HepG2 (cell line): ENCODE results near the gene TPM3. TPM values are rescaled to one million over a fixed set of nuclear protein-coding genes. Genes with fewer than 3 reads are reported as not detected.

ENCODE experiments used
- AGO1 ChIP-seq: fragments of 200-400 bp; formaldehyde crosslinking; IDR thresholded peaks from 2 replicates; pipeline ENCODE4 v1.6.1; 2017; ENCODE audit warnings: mild to moderate bottlenecking, low read depth, low read length, moderate library complexity; ENCODE audit not compliant: poor library complexity, severe bottlenecking
- ATRX ChIP-seq: sonication (generic); formaldehyde crosslinking; IDR thresholded peaks from 2 replicates; pipeline ENCODE4 v1.4.0; 2020; ENCODE audit warnings: missing genetic modification reagents, borderline replicate concordance
- BRCA1 ChIP-seq: sonication (generic); formaldehyde crosslinking; IDR thresholded peaks from 2 replicates; pipeline ENCODE4 v1.4.0; 2020; ENCODE audit warnings: missing genetic modification reagents
- HDAC2 ChIP-seq: sonication (generic); formaldehyde crosslinking; IDR thresholded peaks from 2 replicates; pipeline ENCODE4 v1.4.0; 2020; ENCODE audit warnings: missing genetic modification reagents
- HHEX ChIP-seq: IDR thresholded peaks from 2 replicates; pipeline ENCODE4 v1.6.1; 2016; ENCODE audit warnings: control low read depth
- JARID2 ChIP-seq: sonication (generic); formaldehyde crosslinking; IDR thresholded peaks from 2 replicates; pipeline ENCODE4 v1.8.1; 2023; ENCODE audit warnings: missing genetic modification reagents, inconsistent platforms; ENCODE audit not compliant: insufficient replicate concordance
- MTF2 ChIP-seq: sonication (generic); formaldehyde crosslinking; IDR thresholded peaks from 2 replicates; pipeline ENCODE4 v1.5.0; 2020; ENCODE audit warnings: missing genetic modification reagents, borderline replicate concordance
- RXRA ChIP-seq: sonication (generic); formaldehyde crosslinking; IDR thresholded peaks from 2 replicates; pipeline ENCODE4 v1.5.1; 2020; ENCODE audit warnings: missing genetic modification reagents
- ZFP82 ChIP-seq: sonication (generic); formaldehyde crosslinking; IDR thresholded peaks from 2 replicates; pipeline ENCODE4 v1.5.1; 2020; ENCODE audit warnings: mild to moderate bottlenecking, missing genetic modification reagents, borderline replicate concordance
- ZNF430 ChIP-seq: sonication (generic); formaldehyde crosslinking; IDR thresholded peaks from 2 replicates; pipeline ENCODE4 v1.9.0; 2021; ENCODE audit warnings: mild to moderate bottlenecking, missing genetic modification reagents
- ZNF460 ChIP-seq: sonication (generic); formaldehyde crosslinking; IDR thresholded peaks from 2 replicates; pipeline ENCODE4 v1.5.1; 2020; ENCODE audit warnings: missing genetic modification reagents, mild to moderate bottlenecking, borderline replicate concordance
- ZNF572 ChIP-seq: sonication (generic); formaldehyde crosslinking; IDR thresholded peaks from 2 replicates; pipeline ENCODE4 v1.5.1; 2020; ENCODE audit warnings: mild to moderate bottlenecking, missing genetic modification reagents
- ZSCAN25 ChIP-seq: sonication (generic); formaldehyde crosslinking; IDR thresholded peaks from 2 replicates; pipeline ENCODE4 v1.8.0; 2022; ENCODE audit warnings: mild to moderate bottlenecking, missing genetic modification reagents
- polyA plus RNA-seq, 8 experiments: library from polyadenylated mRNA; depleted of rRNA in 3 of 8; stranded (reverse) in 7 of 8; unstranded in 1 of 8; fragments of >200 nt; fragmentation: Illumina TruSeq in 4 of 8; extraction: Trizol in 4 of 8; gene quantifications; 2 replicates each; pipeline versions ENCODE4 v1.2.1 to v1.2.3, GENCODE V29; 2011 to 2016; ENCODE audit warnings: low read depth in 4 of 8, missing spikeins in 1 of 8, mixed read lengths in 1 of 8; ENCODE audit not compliant: insufficient read depth in 1 of 8
- total RNA-seq, 5 experiments: library from RNA; depleted of rRNA; stranded (reverse); fragments of >200 nt; fragmentation: Illumina TruSeq; extraction: Trizol; gene quantifications; 2 replicates each; pipeline ENCODE4 v1.2.3, GENCODE V29; 2016; ENCODE audit warnings: low read depth in 1 of 5
- TF ChIP-seq, protein P1 (sequence below): sonication (generic); formaldehyde crosslinking; IDR thresholded peaks from 2 replicates; pipeline ENCODE4 v1.4.0; 2020; ENCODE audit warnings: missing genetic modification reagents
- TF ChIP-seq, protein P2 (sequence below): sonication (generic); formaldehyde crosslinking; IDR thresholded peaks from 2 replicates; pipeline ENCODE4 v1.4.0; 2020; ENCODE audit warnings: missing genetic modification reagents; ENCODE audit errors: not compliant biosample characterization
- TF ChIP-seq, protein P3 (sequence below): IDR thresholded peaks from 2 replicates; pipeline ENCODE4 v1.6.1; 2016; ENCODE audit warnings: low read depth
- TF ChIP-seq, protein P4 (sequence below): sonication (generic); formaldehyde crosslinking; IDR thresholded peaks from 2 replicates; pipeline ENCODE4 v1.4.0; 2020; ENCODE audit warnings: missing genetic modification reagents
- TF ChIP-seq, protein P5 (sequence below): sonication (generic); formaldehyde crosslinking; IDR thresholded peaks from 2 replicates; pipeline ENCODE4 v1.8.0; 2022; ENCODE audit warnings: missing genetic modification reagents, mild to moderate bottlenecking, inconsistent platforms, borderline replicate concordance

Gene TPM3
- total and polyA plus RNA-seq, 2 of the 13 experiments (the other 11 are each of a cell fraction or from before 2014, with no cell fraction given), result 160 to 307 TPM

DNA sequence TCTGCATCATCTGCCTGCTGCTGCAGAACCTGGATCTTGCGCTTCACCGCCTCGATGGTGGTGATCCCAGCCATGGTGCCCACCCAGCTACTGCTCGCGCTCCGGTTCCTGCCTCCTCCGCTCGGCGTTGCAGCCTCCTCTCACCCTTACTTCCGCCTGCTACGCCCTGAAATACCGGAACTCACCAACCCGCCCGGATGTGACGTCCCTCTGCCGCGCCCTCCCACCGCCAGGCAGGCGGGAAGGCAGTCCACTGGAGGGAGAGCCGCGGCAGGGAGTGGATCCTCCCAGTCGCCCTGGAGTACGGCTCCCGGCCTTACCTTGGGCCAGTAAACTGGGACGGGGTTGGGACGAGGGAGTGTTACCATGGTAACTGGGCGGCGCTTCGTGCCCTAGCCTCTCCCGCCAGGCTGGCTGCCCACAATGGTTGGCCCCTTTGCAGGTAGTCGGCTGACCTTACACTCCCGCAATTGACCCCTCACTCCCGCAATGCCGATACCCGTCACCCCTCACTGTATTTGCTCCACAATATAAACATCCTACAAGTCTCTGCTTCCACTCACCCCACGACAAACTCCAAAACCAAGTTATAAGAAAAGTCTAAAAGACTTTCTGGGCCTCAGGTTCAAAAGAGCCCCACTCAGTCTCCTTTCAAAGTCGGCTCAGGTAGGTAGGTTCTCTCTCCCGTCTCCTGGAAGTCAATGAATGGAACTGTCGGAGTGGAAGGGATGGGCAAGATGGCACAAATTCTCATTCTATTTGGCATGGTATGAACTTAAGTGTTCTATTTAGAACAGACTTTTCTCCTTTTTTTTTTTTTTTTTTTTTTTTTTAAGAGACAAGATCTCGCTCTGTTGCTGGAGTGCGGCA, 8.6 kb downstream of the TPM3 start (continued):
- TF ChIP-seq, protein P1, sequence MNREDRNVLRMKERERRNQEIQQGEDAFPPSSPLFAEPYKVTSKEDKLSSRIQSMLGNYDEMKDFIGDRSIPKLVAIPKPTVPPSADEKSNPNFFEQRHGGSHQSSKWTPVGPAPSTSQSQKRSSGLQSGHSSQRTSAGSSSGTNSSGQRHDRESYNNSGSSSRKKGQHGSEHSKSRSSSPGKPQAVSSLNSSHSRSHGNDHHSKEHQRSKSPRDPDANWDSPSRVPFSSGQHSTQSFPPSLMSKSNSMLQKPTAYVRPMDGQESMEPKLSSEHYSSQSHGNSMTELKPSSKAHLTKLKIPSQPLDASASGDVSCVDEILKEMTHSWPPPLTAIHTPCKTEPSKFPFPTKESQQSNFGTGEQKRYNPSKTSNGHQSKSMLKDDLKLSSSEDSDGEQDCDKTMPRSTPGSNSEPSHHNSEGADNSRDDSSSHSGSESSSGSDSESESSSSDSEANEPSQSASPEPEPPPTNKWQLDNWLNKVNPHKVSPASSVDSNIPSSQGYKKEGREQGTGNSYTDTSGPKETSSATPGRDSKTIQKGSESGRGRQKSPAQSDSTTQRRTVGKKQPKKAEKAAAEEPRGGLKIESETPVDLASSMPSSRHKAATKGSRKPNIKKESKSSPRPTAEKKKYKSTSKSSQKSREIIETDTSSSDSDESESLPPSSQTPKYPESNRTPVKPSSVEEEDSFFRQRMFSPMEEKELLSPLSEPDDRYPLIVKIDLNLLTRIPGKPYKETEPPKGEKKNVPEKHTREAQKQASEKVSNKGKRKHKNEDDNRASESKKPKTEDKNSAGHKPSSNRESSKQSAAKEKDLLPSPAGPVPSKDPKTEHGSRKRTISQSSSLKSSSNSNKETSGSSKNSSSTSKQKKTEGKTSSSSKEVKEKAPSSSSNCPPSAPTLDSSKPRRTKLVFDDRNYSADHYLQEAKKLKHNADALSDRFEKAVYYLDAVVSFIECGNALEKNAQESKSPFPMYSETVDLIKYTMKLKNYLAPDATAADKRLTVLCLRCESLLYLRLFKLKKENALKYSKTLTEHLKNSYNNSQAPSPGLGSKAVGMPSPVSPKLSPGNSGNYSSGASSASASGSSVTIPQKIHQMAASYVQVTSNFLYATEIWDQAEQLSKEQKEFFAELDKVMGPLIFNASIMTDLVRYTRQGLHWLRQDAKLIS (CRISPR knock-in tag), result peak; percentile 43; the same call in 1 of the 2 replicates
- TF ChIP-seq BRCA1 (CRISPR knock-in tag) (peak; percentile 53; the same call in 1 of the 2 replicates), ZNF572 (CRISPR knock-in tag) (no peak), ZFP82 (CRISPR knock-in tag) (no peak), ZNF430 (no peak), HDAC2 (CRISPR knock-in tag) (peak; percentile 75), HHEX (CRISPR knock-in tag) (no peak), JARID2 (CRISPR knock-in tag) (no peak), MTF2 (no peak), AGO1 (no peak), ZNF460 (CRISPR knock-in tag) (no peak), ZSCAN25 (peak; percentile 42; the same call in 1 of the 2 replicates), ATRX (CRISPR knock-in tag) (no peak), RXRA (CRISPR knock-in tag) (peak; percentile 75)
- TF ChIP-seq, protein P2, sequence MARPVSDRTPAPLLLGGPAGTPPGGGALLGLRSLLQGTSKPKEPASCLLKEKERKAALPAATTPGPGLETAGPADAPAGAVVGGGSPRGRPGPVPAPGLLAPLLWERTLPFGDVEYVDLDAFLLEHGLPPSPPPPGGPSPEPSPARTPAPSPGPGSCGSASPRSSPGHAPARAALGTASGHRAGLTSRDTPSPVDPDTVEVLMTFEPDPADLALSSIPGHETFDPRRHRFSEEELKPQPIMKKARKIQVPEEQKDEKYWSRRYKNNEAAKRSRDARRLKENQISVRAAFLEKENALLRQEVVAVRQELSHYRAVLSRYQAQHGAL (CRISPR knock-in tag), result no peak
- TF ChIP-seq, protein P3, sequence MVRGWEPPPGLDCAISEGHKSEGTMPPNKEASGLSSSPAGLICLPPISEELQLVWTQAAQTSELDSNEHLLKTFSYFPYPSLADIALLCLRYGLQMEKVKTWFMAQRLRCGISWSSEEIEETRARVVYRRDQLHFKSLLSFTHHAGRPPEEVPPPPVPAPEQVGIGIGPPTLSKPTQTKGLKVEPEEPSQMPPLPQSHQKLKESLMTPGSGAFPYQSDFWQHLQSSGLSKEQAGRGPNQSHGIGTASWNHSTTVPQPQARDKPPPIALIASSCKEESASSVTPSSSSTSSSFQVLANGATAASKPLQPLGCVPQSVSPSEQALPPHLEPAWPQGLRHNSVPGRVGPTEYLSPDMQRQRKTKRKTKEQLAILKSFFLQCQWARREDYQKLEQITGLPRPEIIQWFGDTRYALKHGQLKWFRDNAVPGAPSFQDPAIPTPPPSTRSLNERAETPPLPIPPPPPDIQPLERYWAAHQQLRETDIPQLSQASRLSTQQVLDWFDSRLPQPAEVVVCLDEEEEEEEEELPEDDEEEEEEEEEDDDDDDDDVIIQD (CRISPR knock-in tag), result no peak; the same call in 1 of the 2 replicates
- TF ChIP-seq, protein P4, sequence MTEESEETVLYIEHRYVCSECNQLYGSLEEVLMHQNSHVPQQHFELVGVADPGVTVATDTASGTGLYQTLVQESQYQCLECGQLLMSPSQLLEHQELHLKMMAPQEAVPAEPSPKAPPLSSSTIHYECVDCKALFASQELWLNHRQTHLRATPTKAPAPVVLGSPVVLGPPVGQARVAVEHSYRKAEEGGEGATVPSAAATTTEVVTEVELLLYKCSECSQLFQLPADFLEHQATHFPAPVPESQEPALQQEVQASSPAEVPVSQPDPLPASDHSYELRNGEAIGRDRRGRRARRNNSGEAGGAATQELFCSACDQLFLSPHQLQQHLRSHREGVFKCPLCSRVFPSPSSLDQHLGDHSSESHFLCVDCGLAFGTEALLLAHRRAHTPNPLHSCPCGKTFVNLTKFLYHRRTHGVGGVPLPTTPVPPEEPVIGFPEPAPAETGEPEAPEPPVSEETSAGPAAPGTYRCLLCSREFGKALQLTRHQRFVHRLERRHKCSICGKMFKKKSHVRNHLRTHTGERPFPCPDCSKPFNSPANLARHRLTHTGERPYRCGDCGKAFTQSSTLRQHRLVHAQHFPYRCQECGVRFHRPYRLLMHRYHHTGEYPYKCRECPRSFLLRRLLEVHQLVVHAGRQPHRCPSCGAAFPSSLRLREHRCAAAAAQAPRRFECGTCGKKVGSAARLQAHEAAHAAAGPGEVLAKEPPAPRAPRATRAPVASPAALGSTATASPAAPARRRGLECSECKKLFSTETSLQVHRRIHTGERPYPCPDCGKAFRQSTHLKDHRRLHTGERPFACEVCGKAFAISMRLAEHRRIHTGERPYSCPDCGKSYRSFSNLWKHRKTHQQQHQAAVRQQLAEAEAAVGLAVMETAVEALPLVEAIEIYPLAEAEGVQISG (CRISPR knock-in tag), result peak; percentile 92
- TF ChIP-seq, protein P5, sequence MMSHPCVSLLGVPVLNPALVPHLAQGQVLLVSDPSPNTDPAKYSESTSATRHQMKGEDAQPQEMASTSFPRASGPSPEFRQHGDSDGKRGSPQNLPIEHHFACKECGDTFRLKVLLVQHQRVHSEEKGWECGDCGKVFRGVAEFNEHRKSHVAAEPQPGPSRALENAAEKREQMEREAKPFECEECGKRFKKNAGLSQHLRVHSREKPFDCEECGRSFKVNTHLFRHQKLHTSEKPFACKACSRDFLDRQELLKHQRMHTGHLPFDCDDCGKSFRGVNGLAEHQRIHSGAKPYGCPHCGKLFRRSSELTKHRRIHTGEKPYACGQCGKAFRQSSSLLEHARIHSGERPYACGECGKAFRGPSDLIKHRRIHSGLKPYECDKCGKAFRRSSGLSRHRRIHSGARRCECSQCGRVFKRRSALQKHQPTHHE (CRISPR knock-in tag), result peak; percentile 91
